22Rv1 (cell line): ENCODE results near the gene GRAP2.

ENCODE experiments used
- CTCF ChIP-seq: fragments of 450-650 bp; IDR thresholded peaks from 2 replicates; pipeline ENCODE4 v1.5.1; 2017; ENCODE audit warnings: mild to moderate bottlenecking
- ZFX ChIP-seq: fragments of 450-650 bp; IDR thresholded peaks from 2 replicates; pipeline ENCODE4 v1.6.1; 2017; ENCODE audit warnings: antibody characterized with exemption, borderline replicate concordance

DNA sequence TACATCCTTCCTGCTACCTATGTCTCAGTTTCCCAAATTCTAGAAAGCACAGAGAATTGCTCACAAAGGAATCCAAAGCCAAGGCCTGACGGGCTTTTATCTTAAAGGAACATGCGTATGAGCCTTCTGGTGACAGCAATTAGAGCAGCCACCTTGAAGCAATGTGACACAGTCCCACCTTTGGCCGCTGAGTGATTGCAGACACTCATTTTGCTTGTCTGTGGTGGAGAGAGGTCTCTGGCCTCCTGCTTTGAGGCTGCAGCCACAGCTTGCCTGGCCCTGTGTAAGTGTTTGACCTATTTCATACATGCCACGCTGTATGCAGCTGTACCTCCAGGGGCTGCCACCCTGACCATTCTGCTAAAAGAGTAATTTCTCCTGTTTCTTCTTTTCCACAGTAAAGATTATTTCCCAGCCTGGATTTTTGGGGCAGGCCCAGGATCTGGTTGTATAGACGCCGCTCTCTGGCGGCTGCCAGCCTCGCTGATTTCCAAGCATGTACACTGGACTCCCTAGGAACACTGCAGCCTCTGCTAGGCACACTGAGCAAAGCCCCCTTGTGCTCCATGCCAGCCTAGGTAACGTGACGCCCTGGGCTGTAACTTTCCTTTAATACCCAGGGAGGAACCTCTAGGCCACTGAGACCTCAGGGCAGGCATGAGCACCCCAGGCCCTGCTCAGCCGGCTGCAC is 58.2 kb downstream of the GRAP2 start:
- TF ChIP-seq CTCF, result no peak
- TF ChIP-seq ZFX, result no peak
